ENCODE measurements around the gene NELFCD. TPM values are rescaled to one million over a fixed set of nuclear protein-coding genes. Genes with fewer than 3 reads are reported as not detected.

The NELFCD gene
- total RNA-seq, 4 donors from 2014 or later: 37.8 to 44.3 (median 40.9) TPM

DNA sequence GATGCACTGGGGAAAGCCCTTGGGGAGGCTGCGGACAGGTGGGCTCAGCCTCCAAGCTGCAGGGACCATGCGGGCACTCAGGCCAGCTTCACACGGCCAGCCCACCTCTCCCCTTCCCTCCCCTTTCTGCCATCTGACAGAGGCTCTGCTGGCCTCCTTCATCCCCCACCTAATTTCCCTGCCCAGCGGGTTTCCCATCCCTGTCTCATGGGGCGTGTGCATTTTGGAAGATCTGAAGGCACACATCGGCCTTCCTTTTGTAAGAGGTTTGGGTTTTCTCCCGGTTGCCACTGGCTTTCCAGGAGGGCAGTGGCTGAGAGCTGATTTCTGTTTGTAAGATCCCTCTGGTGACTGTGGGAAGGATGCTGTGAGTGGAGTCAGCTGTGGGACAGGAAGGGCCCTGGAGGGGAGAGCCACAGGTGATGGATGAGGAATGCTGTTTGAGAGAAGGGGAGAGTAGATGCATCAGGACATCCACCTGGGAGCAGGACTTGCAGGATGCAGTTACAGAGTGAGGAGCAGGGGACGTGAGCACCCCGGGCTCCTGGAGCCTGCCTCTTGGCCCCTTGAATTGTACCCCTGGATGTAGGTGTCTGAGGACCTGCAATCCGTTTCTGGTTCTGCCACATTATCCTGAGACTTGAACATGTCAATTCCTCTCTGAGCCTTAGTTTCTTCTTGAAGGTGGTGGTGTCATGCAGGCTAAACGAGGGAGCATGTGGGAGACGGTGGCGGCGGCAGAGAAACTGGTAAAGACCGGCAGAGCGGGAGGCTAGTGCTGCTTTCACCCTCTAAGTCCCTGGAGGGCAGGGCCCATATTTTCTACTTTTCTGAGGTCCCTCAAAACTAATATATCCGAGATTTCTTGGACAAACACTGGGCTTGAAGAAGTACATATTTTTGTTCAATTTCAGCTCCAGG is 32.2 kb downstream of the NELFCD start:
- intact Hi-C loops (cut with DNase I; ENCODE audit: low total_unique reads): no loop called here

DNA sequence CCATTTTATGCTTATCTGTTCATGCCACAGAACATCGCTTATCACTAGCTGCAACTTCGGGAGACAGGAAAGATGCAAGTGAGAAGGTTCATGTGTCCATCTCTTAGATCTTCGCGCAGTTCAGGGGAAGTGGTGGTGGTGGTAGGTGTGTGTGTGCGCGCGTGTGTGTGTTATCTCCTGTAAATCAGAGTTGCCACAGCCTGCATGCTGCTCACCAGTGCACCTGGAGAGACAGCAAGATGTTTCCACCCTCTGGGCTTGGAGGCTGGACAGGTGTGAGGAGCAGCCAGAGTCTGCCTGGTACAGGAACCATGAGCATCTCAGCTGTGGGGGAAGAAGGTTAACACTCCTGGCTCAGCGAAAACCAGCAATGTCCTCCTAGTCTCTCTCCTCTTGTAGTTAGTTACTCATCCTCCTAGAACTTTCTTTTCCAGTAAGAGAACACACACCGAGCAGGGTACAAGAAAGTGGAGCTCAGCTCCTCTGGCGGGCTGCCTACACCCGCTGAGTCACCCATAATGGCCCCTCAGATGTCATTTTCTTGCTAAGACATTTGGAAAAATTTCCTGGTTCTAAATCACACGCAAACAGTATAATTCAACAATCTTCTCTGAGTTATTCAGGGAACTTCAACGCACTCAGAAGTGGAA is 33.0 kb downstream of the NELFCD start:
- in situ Hi-C loops (cut with MboI; ENCODE audit: low sequenced_read_pairs in 4 of 4): no loop called here

More for the DNA sequence above, 32.2 kb downstream of the NELFCD start:
- H3K4me1 ChIP-seq: no peaks in the 10 kb centered on the region
- no peak overlapping the region for H3K27ac ChIP-seq
- H3K4me3 ChIP-seq: no peak overlapping the region
- in situ Hi-C loops (cut with MboI; ENCODE audit: low sequenced_read_pairs in 4 of 4): no loop called here
- no peak for DNase-seq
- no peaks in the 10 kb centered on the region for H3K36me3 ChIP-seq
- ATAC-seq: no peak
- H3K27me3 ChIP-seq: no peaks in the 10 kb centered on the region
- TF ChIP-seq, protein P1, sequence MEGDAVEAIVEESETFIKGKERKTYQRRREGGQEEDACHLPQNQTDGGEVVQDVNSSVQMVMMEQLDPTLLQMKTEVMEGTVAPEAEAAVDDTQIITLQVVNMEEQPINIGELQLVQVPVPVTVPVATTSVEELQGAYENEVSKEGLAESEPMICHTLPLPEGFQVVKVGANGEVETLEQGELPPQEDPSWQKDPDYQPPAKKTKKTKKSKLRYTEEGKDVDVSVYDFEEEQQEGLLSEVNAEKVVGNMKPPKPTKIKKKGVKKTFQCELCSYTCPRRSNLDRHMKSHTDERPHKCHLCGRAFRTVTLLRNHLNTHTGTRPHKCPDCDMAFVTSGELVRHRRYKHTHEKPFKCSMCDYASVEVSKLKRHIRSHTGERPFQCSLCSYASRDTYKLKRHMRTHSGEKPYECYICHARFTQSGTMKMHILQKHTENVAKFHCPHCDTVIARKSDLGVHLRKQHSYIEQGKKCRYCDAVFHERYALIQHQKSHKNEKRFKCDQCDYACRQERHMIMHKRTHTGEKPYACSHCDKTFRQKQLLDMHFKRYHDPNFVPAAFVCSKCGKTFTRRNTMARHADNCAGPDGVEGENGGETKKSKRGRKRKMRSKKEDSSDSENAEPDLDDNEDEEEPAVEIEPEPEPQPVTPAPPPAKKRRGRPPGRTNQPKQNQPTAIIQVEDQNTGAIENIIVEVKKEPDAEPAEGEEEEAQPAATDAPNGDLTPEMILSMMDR (IDR thresholded peaks at IDR 0.05 in 4 of 5, conservative IDR thresholded peaks at IDR 0.05 in 1 of 5): no peak
- no peak for TF ChIP-seq POLR2A (IDR thresholded peaks at IDR 0.05)
- H3K9me3 ChIP-seq: no peaks in the 10 kb centered on the region

DNA sequence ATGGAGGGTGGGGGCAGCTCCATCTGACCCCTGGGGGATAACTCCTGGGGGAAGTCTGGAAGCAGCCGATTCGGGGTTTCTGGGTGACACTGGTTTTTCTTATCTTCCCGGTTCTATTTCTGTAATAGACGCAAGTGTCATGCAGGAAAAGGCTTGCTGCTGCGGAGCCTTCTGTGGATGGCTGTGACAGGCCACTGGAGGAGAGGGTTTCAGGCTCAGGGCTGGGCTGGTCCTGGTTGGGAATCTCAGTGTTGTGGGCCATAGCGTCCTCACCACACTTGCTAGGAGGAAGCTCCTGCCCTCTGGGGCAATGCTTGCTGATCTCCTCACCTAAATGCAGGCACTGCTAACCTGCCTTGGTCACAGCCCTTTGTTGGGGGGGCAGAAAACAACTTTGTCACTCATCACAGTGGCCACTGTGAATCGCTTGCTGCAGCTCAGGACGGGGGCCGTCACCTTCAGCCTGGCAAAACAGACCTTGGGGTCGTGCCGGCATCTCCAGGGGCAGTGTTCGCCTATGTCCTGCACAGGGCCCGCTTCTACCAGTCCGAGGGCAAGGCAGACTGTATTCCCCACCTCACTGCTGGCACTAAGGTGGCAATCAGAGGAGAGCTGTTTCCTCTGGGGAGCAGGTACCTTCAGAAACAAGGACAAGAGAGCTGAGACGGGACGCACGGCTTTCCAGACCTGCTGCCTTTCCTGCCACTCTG is 33.8 kb downstream of the NELFCD start:
- ATAC-seq: no peak
- no peaks in the 10 kb centered on the region for H3K4me1 ChIP-seq
- no peak for DNase-seq

More for the DNA sequence above, 33.0 kb downstream of the NELFCD start:
- no peaks in the 10 kb centered on the region for H3K36me3 ChIP-seq
- no peak overlapping the region for H3K4me3 ChIP-seq
- no peak for ATAC-seq
- no peak for DNase-seq
- intact Hi-C loops (cut with DNase I; ENCODE audit: low total_unique reads): no loop called here
- no peak for TF ChIP-seq POLR2A (IDR thresholded peaks at IDR 0.05)
- TF ChIP-seq, protein P1 (IDR thresholded peaks at IDR 0.05 in 4 of 5, conservative IDR thresholded peaks at IDR 0.05 in 1 of 5): no peak
- H3K9me3 ChIP-seq: no peaks in the 10 kb centered on the region
- H3K4me1 ChIP-seq: no peaks in the 10 kb centered on the region
- H3K27me3 ChIP-seq: no peaks in the 10 kb centered on the region
- H3K27ac ChIP-seq: no peak overlapping the region

DNA sequence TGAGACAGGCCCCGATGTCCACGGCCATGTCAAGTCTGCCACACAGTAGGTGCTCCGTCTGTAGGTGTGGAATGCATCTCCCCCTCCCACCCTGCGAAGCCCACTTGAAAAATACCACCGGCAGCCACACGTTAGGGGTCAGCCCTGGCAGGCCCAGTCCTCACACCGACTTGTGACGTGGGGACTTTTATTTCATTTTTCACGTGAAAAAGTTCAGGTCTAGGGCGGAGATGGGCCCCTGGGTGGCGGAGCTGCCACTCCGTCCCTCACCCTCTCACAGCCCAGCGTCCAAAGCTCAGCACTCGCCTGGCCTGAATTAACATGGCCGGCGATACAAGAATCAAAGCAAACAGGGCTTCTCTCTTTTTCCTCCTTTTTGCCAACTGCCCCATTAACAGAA is 34.4 kb downstream of the NELFCD start:
- Histone ChIP-seq H3K27me3 (no peaks in the 10 kb centered on the region), H3K9me3 (no peaks in the 10 kb centered on the region), H3K4me1 (no peaks in the 10 kb centered on the region), H3K27ac (no peak overlapping the region), H3K36me3 (no peaks in the 10 kb centered on the region), H3K4me3 (no peak overlapping the region)
- DNase-seq: no peak
- ATAC-seq: no peak
- TF ChIP-seq, protein P1 (IDR thresholded peaks at IDR 0.05 in 4 of 5, conservative IDR thresholded peaks at IDR 0.05 in 1 of 5): no peak
- TF ChIP-seq POLR2A (IDR thresholded peaks at IDR 0.05): no peak
- in situ Hi-C loops (cut with MboI; ENCODE audit: low sequenced_read_pairs in 4 of 4) (no loop called here), intact Hi-C loops (cut with DNase I; ENCODE audit: low total_unique reads) (no loop called here)

More for the DNA sequence above, 33.8 kb downstream of the NELFCD start:
- in situ Hi-C loops (cut with MboI; ENCODE audit: low sequenced_read_pairs in 4 of 4): no loop called here
- intact Hi-C loops (cut with DNase I; ENCODE audit: low total_unique reads): no loop called here
- no peak overlapping the region for H3K27ac ChIP-seq
- no peaks in the 10 kb centered on the region for H3K27me3 ChIP-seq
- no peak for TF ChIP-seq POLR2A (IDR thresholded peaks at IDR 0.05)
- TF ChIP-seq, protein P1 (IDR thresholded peaks at IDR 0.05 in 4 of 5, conservative IDR thresholded peaks at IDR 0.05 in 1 of 5): no peak
- no peaks in the 10 kb centered on the region for H3K36me3 ChIP-seq
- no peaks in the 10 kb centered on the region for H3K9me3 ChIP-seq
- no peak overlapping the region for H3K4me3 ChIP-seq
